Jurkat, Clone E6-1 (cell line): ENCODE results near the gene NR5A1.

Experiments
- DNase-seq: peaks from one replicate; pipeline ENCODE4 v3.0.0-alpha.2; 2011; ENCODE audit warnings: low read depth, low spot score
- H3K4me3 ChIP-seq: 2 replicates; pipeline ENCODE4 v1.5.1; 2011; ENCODE audit warnings: mild to moderate bottlenecking, low read length, control low read depth, moderate library complexity

Gene NR5A1

DNA sequence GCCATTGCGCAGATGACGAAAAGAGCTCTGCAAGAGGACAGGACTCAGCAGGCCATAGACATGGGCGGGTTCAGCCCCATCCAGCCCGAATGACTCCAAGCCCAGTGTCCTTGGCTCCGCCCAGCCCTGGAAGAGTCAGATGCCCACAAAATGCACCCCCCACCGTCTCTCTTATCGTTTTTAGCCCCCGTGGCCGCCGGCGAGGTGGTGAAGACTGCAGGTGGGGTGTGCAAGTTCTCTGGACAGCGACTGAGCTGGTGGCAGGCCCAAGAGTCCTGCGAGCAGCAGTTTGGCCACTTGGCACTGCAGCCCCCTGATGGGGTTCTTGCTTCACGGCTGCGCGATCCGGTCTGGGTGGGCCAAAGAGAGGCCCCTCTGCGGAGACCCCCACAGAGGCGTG is 54.9 kb downstream of the NR5A1 start:
- no peak overlapping the region for H3K4me3 ChIP-seq
- DNase-seq, result no peak

DNA sequence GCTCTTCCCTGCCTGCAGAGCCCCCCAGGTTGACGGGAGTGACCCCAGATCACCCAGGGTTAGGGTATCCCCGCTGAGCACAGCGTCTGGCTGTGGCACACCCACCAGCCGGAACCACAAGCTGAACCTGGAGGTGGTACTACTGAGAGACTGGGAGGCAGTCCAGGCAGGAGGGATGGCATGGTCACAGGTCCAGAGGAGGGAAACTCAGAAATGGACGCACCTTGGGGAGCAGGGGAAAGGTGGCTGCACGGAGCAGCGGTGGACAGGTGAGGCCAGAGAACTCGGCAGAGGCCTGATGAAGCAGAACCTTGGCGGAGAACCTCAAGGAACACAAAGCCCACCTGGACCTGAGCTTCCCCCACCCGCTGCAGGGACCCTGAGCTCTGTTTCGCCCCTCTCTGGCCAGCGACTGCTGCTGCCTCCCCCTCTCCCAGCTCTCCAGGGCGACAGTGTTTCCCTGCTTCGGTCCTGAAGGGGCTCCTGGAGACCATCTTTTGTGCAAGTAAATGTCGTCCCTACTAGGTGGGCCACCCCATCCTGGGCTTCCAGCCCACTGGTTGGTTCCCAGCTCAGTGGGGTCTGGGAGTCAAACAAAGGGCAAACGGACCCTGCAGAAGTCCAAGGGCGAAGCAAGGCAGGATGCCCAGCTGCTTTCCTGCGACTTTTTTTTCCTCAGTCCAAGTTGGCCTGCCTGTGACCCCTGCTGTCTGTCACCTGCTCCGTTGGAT is 56.1 kb downstream of the NR5A1 start:
- H3K4me3 ChIP-seq, result no peak overlapping the region
- no peak for DNase-seq

DNA sequence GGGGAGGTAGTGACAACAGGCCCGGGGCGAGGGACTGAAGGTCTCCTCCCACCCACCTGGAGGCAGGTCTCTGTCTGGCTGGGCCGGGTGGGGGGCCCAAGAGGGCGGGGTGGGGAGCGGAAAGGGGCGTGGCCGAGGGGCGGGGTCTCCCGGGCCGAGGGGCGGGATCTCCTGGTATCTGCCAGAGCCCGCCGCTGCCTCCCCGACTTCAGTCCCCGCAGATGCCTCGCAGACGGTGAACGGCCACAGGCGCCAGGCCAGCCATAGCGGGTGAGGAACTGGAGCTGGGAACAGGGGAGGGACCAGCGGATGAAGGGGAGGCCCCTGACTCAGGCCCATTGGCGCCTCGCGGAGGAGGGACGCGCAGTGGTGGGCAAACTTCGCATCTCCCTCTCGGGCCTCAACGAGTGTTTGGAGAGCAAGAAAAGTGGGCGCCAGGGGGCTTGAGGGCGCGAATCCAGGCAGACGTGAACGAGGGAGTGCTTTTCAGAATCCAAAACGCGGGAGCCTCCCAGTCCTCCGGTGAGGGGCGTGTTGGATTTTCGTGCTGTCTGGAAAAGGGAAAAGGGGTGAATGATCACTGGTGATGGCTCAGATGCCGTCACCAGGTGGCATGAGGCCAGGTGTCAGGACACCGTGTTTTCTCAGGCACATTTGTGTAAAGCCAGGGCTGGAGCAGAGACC is 56.8 kb downstream of the NR5A1 start, which contains the start of gene ADGRD2:
ADGRD2 (plus strand) TSS at position 211 of the 684 bp plus-strand sequence. CDS start 1,216 bp downstream, outside the sequence.
- H3K4me3 ChIP-seq, result no peak within 1 kb of the TSS
- no peak for DNase-seq

DNA sequence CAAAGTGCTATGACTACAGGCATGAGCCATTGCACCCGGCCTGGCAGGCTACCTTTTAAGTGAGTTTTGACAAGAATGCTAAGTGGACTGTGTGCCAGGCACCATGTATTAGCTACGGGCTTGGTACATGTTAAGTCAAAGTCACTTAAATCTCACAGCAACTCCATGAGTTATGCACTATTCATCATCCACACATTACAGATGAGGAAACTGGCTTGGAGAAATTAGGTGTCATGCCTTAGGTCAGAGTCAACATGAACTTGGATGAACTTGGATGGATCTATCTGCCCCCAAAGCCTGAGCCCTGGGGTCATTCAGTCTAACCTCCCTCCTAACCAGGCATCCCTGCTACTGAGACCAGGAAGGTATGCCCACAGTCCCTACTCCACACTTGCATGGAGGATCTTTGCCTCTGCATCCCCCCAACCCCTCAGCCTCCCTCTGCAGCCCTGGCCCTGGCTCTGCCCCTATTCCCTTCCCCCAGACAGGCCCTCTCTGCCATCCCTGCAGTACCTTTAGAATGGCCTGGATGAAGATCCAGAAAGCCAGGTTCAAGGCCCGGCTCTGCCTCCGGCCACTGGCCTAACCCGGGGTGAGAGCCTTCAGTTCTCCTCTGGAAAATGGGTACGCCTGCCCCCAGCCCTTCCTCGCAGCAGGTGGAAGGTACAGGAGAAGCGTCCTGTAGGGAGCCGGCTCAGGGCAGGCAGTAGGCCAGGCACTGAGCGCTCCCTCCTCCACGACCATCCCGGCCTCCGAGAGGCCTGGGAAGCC is 57.6 kb downstream of the NR5A1 start:
- H3K4me3 ChIP-seq, result no peak overlapping the region
- DNase-seq, result no peak

DNA sequence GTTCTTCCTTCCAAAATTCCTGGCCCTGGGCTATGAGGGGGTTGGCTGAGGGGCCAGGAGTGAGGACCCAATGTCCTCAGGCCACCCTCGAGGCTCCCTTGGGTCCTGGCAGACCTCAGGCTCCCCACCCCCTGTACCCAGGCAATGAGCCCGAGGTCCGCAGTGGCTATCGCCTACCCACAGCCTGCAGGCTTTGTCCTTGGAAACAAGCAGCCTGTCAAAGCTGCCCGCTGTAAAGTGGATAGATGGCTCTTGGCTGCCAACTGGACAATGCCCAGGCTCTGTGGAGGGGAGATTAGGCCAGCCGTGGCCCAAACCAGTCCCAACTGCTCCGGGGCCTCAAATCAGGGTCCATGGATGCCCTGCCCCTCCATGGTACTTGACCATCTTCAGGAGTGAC is 59.2 kb downstream of the NR5A1 start:
- DNase-seq, result no peak
- no peak overlapping the region for H3K4me3 ChIP-seq

GRCh38 chr9:124447297-124447661 is 59.9 kb downstream of the NR5A1 start:
- H3K4me3 ChIP-seq, result no peak overlapping the region
- DNase-seq, result no peak

DNA sequence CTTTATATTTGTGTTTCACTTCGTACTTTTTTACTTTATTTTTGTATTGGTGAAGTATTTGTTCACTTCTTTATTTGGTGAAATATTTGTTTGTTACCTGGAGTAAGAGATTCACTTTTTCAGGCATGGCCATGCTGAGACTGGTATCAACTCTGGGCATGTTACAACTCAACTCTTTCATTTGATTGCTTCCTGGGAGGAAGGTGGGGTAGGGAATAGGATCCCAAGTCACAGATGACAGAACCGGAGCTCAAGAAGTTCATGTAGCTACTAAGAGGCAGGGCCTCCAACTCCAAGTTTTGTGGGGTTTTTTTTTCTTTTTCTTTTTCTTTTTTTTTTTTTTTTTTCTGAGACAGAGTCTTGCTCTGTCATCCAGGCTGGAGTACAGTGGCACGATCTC is 63.0 kb downstream of the NR5A1 start:
- no peak for DNase-seq
- H3K4me3 ChIP-seq, result no peak overlapping the region

GRCh38 chr9:124443625-124444024 is 63.6 kb downstream of the NR5A1 start:
- H3K4me3 ChIP-seq, result no peak overlapping the region
- no peak for DNase-seq

- H3K4me3 ChIP-seq, result no peak overlapping the region
Measured at GRCh38 chr9:124442826-124443225, 64.4 kb downstream of the NR5A1 start.

DNA sequence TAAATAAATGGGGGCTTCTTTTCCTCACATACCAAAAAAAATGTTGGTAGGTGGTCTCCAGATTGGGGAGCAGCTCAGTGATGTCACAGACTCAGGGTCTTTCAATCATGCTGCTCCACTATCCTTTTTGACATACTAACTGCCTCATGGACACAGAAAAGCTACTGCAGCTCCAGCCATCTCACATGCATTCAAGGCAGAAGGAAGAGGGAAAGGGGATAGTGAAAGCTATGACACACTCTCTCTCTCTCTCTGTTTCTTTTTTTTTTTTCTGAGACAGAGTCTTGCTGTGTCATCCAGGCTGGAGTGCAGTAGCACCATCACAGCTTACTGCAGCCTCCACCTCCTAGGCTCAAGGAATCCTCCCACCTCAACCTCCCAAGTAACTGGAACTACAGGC is 64.8 kb downstream of the NR5A1 start:
- no peak for DNase-seq
- no peak overlapping the region for H3K4me3 ChIP-seq

More at GRCh38 chr9:124442826-124443225, 64.4 kb downstream of the NR5A1 start:
- no peak for DNase-seq

DNA sequence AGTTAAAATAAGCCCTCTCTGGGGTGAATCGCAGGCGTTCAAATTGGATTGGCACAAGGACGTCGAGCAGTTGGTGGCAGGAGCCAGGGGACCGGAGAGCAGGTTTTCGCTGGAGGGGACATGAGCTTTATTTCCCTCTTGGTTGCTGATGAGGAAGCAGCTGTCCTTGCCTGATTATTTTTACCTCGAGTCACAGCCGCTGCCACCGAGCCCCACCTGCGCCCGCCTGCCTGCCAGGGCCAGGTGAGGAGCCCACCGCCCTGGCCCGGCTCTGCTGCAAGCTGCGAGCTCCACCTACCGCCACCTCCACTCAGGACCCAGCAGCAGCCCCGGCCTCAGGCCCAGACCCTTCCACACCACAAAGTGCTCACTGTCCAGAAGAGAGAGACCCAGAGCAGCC is 65.9 kb downstream of the NR5A1 start:
- no peak overlapping the region for H3K4me3 ChIP-seq
- DNase-seq, result no peak

- DNase-seq, result no peak
Measured at GRCh38 chr9:124440786-124441185, 66.4 kb downstream of the NR5A1 start.

GRCh38 chr9:124439686-124440243 is 67.4 kb downstream of the NR5A1 start:
- no peak for DNase-seq
- no peak overlapping the region for H3K4me3 ChIP-seq

More at GRCh38 chr9:124440786-124441185, 66.4 kb downstream of the NR5A1 start:
- no peak overlapping the region for H3K4me3 ChIP-seq

GRCh38 chr9:124439086-124439485 is 68.1 kb downstream of the NR5A1 start:
- DNase-seq, result no peak
- no peak overlapping the region for H3K4me3 ChIP-seq

DNA sequence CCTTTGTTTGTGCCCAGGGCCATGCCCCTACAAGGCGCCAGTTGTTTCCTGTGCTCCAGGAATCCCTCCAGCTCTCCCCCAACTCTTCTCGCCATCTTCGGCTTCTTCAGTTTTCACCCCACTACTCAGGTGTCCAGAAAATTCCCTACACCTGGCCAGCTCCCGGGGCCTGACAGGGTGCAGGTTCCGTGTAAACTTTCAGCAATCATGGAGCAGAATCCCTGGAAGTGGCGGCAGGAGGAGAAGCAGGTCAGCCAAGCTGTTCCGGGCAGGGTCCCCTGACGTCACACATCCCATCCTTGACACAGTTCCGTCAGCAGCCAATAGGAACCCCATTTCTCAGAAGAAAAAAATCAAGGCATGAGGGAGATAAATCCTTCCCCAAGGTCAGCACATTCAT is 69.1 kb downstream of the NR5A1 start:
- DNase-seq, result no peak
- no peak overlapping the region for H3K4me3 ChIP-seq

GRCh38 chr9:124437086-124437485 is 70.1 kb downstream of the NR5A1 start:
- DNase-seq, result no peak
- no peak overlapping the region for H3K4me3 ChIP-seq

DNA sequence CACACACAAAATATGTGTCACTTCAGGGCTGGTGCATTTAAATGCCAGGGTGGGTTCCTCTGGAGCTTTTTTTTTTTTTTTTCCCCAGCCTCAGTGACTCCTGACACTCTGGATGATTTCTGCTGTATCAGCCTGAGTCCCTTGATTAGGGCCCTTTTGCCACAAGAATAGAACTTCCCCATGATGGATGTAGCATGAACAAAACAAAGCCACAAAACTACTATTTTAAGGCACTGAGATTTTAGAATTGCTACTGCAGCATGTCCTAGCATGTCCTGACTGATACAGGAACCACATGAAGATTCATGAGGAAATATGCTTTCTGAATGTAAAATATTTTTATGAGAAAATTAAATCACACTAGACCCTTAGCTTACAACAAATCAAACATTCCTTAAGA is 70.9 kb downstream of the NR5A1 start:
- DNase-seq, result no peak
- H3K4me3 ChIP-seq, result no peak overlapping the region
